Midbrain (tissue), 1 donor: ENCODE measurements around the gene POLR2J3.
"Not testable (repeated sequence)": the region's sequence is repeated elsewhere in the genome, so short reads cannot be mapped to it uniquely, and the experiment has no call there.

ENCODE experiments used
- DNase-seq: peaks from one replicate; lab custom pipeline; 2025; lab: John Stamatoyannopoulos, UW

POLR2J3 gene

DNA sequence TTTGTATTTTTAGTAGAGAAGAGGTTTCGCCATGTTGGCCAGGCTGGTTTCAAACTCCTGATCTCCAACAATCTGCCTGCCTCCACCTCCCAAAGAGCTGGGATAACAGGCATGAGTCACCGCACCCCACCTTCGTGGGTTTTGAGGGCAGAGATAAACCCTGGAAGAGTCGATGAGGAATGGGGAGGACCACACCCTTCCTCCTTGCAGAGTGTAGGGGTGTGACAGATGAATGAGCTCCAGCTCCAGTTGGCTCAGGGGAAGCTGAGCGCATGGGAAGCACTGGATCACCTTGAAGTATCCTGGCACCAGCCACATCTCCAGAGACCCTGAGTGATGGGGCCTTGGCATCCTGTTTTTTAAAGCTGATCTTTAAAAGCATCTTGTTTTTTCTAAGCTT is 11.1 kb upstream of the POLR2J3 start:
- not testable (repeated sequence) for DNase-seq

DNA sequence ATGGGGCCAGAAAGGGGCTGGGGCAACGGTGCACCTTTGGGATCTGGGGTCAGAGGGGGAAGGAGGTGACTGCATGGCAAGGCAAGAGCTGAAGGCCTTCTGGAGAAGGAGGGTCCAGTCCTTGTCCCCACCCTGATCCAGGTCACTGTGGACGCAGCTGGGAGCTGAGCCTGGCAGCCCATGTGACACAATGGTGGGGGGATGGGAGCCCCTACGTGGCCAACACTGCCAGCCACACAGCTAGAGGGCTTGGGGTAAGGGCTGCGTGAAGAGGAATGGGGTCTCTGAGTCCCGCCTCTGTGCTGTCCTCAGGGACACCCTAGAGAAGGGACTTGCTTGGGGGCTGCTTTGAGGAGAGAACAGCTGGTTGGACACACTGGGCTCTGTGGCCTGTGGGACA is 9.3 kb upstream of the POLR2J3 start:
- DNase-seq: not testable (repeated sequence)

GRCh38 chr7:102578486-102578885 is 6.1 kb upstream of the POLR2J3 start:
- DNase-seq: not testable (repeated sequence)

DNA sequence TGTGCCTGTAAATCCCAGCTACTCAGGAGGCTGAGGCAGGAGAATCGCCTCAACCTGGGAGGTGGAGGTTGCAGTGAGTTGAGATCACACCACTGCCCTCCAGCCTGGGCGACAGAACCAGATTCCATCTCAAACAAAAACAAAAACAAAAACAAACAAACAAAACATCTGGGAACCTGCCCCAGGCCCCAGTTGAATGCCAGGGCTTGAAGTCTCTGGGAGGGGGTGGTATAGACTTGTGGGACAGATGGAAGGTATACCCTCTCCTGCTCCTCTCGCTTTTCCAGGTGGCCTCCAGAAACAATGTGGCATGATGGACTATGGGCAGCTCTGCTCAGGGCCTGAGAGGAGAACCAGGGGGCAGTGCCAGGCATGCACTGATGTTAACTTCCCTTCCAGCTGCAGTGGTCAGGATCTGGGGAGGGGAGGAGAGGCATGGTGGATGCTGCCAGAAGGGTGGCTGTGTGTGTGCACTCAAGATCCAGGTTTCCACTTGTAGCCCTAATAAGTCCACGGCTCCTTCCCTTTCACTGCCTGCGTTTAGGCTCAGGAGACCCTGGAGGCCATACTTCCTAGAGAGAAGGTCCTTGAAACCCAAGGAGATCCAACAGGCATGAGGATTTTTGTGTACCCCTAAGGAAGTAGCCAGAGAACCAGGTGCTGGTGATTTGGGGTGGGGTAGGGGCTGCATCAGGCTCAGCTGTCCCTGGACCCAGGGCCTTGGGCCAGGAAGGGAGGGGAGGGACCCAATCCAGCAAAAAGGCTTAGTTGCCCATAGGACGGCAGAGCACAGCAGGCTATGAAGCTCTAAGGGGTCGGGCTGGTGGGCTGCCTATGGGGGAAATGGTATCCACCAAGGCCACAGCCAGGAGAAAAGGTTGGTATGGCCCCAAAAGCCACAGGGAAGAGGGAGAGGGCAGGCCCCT is 5.2 kb upstream of the POLR2J3 start:
- not testable (repeated sequence) for DNase-seq

DNA sequence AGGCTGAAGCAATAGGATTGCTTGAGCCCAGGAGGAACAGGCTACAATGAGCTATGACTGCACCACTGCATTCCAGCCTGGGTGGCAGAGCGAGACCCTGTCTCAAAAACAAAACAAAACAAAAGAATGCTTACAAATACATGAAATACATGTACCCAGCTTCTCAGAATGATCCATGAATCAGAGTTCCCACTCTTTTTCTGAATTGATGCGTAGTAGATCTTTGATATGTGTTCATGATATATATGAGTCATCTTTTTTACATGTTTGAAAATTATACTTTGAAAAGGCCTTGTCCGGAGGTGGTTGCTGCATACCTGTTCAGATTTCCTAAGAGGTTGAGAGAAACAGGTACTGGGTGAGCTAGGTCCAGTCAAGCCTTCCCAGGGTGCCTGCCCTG is 4.0 kb upstream of the POLR2J3 start:
- DNase-seq: not testable (repeated sequence)

DNA sequence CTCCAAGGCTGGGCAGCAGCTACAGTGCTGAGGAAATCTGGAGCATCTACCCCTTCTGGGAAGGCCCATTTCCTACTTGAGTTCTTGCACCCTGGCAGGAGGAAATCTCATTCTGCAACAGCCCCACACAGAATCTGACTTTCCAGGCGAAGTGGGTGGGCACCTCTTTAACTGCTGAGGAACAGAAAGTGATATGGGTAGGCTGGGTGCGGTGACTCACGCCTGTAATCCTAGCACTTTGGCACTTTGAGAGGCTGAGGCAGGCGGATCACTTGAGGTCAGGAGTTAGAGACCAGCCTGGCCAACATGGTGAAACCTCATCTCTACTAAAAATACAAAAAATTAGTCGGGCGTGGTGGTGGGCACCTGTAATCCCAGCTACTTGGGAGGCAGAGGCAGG is 2.2 kb upstream of the POLR2J3 start:
- DNase-seq: not testable (repeated sequence)

DNA sequence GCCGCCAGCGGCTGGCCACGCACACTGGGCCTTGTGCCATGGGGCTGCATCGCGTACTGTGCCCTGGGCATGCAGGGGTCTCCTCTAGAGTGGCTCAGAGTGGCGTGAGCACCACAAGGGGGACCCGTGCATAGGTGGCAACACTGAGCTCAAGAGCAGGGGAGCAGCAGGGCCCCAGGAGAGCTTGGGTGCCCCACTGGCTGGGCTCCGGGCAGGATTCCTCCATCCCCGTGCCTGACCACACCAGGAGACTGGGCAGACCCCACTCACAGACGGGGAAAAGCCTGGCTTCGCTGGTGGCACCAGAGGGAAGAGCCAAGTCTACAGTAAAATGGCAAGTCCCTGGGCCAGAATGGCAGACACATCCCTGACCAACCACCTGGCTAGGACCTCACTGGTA is 3.8 kb downstream of the POLR2J3 start:
- DNase-seq: not testable (repeated sequence)

DNA sequence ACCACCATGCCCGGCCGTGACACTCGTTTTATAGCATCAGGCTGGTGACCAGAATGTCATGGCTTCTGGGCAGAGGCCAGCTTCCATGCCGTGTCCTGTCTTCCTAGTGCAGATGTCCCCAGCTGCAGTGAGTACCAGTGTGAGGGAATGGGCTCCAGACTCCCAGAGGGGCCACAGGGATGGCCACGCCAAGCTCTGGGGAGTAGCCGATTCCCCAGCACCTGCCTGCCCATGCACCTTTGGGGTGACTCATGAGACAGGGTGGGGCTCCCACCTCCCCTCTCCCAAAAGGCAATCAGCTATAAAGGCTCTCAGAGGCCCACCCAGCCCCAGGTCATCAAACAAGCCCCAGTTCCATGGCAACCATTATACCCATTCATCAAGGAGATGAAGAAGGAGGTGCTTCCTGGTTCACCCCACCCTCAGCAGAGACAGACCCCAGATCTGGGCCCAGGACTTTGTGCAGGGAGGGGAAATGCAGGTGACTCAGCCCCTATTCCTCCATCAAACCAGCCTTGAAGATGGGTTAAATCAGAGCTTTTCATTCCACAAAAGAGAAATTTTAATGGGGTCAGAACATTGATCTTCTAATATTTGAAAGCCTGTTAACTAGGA is 21.5 kb downstream of the POLR2J3 start, which contains the start of gene SPDYE2:
SPDYE2 (plus strand) TSS at position 419 of the 615 bp plus-strand sequence. CDS start 2,030 bp downstream, outside the sequence.
- not testable (repeated sequence) for DNase-seq

- DNase-seq: not testable (repeated sequence)
Measured at GRCh38 chr7:102546353-102546752, 26.0 kb downstream of the POLR2J3 start.

DNA sequence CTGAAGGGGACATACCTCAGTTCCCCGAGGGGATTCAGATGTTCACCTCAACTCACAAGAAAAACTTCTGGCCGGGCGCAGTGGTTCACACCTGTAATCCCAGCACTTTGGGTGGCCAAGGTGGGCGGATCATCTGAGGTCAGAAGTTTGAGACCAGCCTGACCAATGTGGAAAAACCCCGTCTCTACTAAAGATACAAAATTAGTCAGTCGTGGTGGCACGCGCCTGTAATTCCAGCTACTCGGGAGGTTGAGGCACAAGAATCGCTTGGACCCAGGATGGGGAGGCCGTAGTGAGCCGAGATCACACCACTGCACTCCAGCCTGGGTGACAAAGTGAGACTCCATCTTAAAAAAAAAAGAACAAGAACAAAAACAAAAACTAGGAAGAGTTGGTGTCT is 27.1 kb downstream of the POLR2J3 start:
- not testable (repeated sequence) for DNase-seq

- not testable (repeated sequence) for DNase-seq
Measured at GRCh38 chr7:102544372-102544771, 28.0 kb downstream of the POLR2J3 start.

GRCh38 chr7:102543596-102543995 is 28.8 kb downstream of the POLR2J3 start, which contains the start of gene UPK3BL2:
UPK3BL2 (minus strand) TSS chr7:102543696; CDS start chr7:102543636, 60 bp downstream.
- DNase-seq: not testable (repeated sequence)

DNA sequence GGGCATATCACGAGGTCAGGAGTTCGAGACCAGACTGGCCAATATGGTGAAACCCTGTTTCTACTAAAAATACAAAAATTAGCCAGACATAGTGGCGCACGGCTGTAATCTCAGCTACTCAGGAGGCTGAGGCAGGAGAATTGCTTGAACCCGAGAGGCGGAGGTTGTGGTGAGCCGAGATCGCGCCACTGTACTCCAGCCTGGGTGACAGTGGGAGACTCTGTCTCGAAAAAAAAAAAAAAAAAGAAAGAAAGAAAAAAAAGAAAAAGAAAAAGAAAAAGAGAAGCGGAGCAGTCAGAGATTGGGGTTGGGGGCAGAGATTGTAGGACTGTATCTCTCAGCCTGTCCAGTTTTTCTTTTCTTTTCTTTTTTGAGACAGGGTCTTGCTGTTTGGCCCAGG is 29.6 kb downstream of the POLR2J3 start:
- not testable (repeated sequence) for DNase-seq

DNA sequence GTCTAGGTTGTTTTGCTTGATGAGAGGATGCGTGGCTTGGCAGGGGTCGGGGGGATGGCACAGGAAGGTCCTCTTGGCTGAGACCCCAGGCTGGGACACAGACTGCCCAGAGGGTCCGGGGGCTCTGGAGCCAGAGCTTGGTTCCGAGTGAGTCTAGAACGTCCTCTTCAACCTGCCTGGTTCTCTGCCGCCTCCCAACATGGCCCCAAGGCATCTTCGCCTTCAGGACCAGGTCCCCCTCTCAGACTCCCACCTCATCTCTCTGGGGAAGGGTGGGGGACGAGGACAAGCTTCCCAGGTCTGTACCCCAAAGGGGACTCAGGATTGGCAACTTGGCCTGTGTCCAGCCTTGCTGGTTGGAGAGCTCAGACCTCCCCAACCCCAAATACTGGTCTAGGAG is 30.3 kb downstream of the POLR2J3 start:
- DNase-seq: not testable (repeated sequence)

GRCh38 chr7:102540604-102541003 is 31.8 kb downstream of the POLR2J3 start:
- DNase-seq: not testable (repeated sequence)

DNA sequence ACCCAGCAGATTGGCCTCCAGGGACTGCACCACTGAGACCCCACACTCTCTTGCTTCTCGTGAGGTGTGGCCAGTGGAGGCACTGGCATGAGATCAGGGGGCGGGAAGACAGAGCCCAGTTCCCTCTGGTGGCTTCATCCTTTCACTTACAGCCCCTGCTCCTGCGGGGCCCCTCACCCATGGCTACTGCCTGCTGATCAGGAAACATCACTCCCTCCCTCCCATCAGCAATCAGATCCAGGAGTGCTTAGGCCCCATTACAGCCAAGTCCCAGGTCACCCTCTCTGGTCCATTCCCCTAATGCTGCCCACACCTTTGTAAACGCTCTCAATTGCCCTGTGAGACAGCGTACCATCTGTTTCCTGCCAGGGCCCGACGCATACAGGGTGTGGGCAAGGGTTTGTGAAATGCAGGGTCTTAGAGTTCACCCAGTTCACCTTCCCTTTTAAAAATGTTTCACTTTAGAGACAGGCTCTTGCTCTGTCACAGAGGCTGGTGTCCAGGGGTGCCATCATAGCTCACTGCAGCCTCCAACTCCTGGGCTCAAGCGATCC is 37.2 kb downstream of the POLR2J3 start:
- not testable (repeated sequence) for DNase-seq

DNA sequence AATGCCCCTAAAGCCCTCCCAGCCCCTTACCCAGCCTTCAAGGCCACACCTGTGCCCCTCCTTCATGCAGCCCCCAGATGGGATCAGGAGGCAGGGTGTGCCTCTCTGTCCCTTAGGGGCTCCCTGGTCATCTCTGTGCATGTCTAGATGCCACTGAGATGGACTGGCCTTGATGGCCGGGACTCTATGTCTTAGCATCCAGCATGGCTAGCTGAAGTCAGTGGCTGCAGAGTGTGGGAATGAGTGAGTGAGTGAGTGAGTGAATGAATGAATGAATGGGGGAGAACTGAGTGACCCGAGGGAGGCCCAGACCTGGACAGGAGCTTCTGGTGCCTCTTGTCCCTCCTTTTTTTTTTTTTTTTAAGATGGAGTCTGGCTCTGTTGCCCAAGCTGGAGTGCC is 40.3 kb downstream of the POLR2J3 start:
- not testable (repeated sequence) for DNase-seq

GRCh38 chr7:102531583-102531982 is 40.8 kb downstream of the POLR2J3 start:
- not testable (repeated sequence) for DNase-seq

DNA sequence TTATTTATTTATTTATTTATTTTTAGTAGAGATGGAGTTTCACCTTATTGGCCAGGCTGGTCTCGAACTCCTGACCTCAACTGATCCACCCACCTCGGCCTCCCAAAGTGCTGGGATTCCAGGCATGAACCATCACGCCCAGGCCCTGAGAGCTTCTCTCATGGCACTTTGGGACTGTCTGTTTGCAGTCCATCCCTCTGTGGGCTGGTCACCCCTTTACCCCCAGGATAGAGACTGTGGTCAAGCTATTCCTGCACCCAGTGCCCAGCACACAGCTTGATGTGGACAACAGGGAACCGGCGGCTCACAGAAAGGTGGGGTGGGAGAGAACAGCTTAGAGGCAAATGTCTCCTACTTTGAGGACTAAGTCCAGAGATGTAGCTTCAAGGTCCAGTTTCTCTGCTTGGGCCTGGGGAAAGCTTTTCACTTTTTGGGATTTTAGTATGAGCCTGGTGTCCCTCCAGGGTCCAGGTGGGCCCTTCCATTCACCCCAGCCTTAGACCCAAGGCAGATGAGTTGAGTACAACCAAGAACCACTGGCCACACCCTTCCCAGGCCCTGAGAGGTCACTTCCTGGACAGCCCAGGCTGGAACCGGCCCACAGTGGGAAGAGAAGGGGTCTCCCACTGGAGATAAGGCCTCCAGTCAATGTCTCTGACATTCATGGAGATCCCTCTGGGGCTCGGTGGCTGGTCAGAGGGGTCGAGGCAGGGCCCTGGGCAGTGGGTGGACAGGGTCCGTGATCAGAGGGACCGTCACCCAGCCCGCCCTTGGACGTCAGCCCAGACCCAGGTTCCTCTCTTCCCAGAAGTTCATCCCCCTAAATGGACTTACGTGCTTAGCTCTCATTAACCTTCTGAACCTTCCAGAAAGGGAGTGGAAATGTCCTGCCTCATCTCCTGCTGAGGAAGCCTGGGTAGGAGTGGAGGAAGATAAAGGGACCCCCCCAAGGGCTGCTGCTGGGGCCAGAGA is 44.3 kb downstream of the POLR2J3 start:
- DNase-seq: not testable (repeated sequence)

DNA sequence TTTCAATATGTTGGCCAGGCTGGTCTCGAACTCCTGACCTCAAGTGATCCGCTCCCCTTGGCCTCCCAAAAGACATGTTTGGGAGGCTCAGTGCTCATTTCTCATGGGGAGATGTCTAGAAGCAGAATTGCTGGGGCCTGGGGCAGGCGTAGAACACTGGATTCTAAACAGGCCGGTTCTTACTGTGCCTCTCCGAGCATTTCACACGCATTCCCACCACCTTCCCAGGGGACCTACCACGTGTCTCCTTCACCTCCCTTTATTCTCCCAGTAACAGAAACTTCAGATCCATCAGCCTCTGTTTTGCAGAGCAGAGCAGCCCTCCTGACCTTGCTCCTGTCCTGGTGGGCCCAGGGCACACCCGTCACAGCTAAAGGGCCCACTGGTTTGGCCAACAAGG is 45.2 kb downstream of the POLR2J3 start:
- not testable (repeated sequence) for DNase-seq

- DNase-seq: not testable (repeated sequence)
Measured at GRCh38 chr7:102524803-102525202, 47.6 kb downstream of the POLR2J3 start.
